ENCODE measurements around the gene GSTM5.

DNA sequence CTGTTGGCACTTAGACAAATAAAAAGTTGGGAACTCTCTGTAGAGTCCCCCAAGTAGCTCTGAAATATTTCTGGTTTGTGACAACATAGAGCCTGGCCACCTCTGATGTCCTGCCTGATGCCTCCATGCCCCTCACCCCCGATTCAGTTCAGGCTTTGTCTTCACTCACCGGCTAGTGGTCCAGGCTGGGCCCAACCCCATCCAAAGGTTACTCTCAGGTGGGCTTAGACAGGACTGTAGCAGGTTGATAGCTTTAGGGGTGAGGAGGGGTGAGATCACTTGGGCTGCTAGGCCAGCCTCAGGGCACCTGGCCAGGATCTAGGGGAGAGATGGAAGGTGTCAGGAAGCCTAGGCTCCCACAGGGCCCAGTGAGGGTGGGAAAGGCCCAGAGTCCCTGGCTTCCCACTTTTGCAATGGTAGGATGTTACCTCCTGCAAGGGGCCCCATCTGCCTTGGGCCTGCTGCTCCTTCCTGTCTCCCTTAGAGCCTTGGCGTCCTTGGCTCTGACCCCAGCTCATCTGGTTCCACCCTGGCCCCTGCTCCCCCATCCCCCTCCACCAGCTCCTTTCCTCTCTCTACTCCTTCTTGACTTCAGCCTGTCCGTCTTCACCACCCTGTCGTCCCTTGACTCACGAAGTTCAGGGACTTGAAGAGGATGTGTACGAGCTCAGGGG, 44.9 kb downstream of the GSTM5 start:
- TF ChIP-seq, protein P1, sequence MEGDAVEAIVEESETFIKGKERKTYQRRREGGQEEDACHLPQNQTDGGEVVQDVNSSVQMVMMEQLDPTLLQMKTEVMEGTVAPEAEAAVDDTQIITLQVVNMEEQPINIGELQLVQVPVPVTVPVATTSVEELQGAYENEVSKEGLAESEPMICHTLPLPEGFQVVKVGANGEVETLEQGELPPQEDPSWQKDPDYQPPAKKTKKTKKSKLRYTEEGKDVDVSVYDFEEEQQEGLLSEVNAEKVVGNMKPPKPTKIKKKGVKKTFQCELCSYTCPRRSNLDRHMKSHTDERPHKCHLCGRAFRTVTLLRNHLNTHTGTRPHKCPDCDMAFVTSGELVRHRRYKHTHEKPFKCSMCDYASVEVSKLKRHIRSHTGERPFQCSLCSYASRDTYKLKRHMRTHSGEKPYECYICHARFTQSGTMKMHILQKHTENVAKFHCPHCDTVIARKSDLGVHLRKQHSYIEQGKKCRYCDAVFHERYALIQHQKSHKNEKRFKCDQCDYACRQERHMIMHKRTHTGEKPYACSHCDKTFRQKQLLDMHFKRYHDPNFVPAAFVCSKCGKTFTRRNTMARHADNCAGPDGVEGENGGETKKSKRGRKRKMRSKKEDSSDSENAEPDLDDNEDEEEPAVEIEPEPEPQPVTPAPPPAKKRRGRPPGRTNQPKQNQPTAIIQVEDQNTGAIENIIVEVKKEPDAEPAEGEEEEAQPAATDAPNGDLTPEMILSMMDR (conservative IDR thresholded peaks at IDR 0.05): no peak
- no peak for TF ChIP-seq ZFX (IDR thresholded peaks at IDR 0.05)

All from C4-2B (cell line).